Measurements from ENCODE around the gene DMD. TPM values are rescaled to one million over a fixed set of nuclear protein-coding genes. Genes with fewer than 3 reads are reported as not detected.

DMD gene
- total RNA-seq, 1 experiment from 2014 or later: 19.3 TPM

DNA sequence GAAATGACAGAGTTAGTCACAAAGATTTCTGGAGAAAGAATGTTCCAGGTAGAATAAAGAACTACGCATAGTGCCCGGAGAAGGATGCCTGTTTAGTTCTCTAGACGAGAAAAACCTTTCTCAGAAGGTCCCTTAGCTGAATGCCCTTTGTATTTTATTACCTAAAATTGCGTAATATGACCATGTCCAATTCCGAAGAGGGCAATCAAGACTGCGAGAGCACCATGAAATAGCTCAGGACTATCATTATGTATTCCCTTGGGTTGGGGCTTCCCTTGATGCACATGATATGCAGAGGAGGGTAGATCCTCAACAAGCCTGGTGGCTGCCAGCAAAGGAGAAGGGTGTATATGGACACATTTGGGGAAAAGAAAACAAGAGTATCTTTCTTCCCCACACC, 1781.4 kb downstream of the DMD start:
- no peaks in the 10 kb centered on the region for H3K36me3 Mint-ChIP-seq (ENCODE audit: insufficient read depth, unreplicated experiment)

DNA sequence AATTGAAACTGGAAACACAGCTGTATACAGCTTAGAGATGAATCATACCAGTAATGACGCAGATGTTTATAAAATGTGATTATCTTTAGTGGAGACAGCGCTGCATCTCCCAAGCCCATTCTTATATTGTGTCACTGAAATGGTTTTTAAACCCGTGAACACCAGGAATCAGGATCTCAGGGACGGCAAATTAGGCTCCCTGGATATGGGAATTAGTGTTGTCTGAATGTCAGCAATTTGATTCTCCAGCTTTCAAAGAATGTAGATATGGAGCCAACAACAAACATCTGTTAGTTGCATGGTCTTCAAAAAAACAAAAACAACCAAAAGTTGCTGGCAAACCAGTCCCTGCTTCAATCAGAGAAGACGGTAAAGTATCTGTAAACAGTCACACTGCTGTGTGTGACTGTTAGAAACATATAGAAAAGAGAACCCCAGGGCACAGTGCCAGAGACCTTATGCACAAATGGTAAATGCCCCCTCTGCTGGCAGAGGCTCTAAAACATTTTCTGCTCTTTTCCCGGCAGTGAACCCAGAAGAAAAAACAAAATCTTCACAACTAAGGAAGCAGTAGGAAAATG, 1787.7 kb downstream of the DMD start:
- ChIA-PET POLR2A (interaction anchor here (0.6 to 1.5 kb wide), 6 partner anchors 70 to 221 kb away, joined by 3 to 7 read pairs (median 4); no protein-coding TSS in a partner anchor), CTCF (interaction anchor here (0.7 to 5.7 kb wide), 10 partner anchors 21 to 387 kb away, joined by 3 to 45 read pairs (median 4); no protein-coding TSS in a partner anchor)
- Mint-ChIP-seq H3K9me3 (ENCODE audit: unreplicated experiment) (no peaks in the 10 kb centered on the region), H3K27me3 (ENCODE audit: insufficient read depth, unreplicated experiment) (peaks cover 17% of the 10 kb centered on the region), H3K27ac (ENCODE audit: low read depth, unreplicated experiment) (no peak overlapping the region), H3K4me1 (ENCODE audit: insufficient read depth, unreplicated experiment) (peaks cover 8% of the 10 kb centered on the region), H3K36me3 (ENCODE audit: insufficient read depth, unreplicated experiment) (no peaks in the 10 kb centered on the region), H3K4me3 (ENCODE audit: unreplicated experiment) (no peak overlapping the region)
- intact Hi-C loops (cut with micrococcal nuclease): loop anchor here (1.0 to 10.0 kb wide), 4 partner anchors 144 to 389 kb away; no protein-coding TSS in a partner anchor
- peak; percentile 71 for DNase-seq (ENCODE audit: unreplicated experiment)
- TF ChIP-seq, protein P1, sequence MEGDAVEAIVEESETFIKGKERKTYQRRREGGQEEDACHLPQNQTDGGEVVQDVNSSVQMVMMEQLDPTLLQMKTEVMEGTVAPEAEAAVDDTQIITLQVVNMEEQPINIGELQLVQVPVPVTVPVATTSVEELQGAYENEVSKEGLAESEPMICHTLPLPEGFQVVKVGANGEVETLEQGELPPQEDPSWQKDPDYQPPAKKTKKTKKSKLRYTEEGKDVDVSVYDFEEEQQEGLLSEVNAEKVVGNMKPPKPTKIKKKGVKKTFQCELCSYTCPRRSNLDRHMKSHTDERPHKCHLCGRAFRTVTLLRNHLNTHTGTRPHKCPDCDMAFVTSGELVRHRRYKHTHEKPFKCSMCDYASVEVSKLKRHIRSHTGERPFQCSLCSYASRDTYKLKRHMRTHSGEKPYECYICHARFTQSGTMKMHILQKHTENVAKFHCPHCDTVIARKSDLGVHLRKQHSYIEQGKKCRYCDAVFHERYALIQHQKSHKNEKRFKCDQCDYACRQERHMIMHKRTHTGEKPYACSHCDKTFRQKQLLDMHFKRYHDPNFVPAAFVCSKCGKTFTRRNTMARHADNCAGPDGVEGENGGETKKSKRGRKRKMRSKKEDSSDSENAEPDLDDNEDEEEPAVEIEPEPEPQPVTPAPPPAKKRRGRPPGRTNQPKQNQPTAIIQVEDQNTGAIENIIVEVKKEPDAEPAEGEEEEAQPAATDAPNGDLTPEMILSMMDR (IDR thresholded peaks at IDR 0.05; ENCODE audit: unreplicated experiment): peak; percentile 31
- no TSS peak for BruUV-seq (replicated peaks)

More for the DNA sequence above, 1781.4 kb downstream of the DMD start:
- intact Hi-C loops (cut with micrococcal nuclease): loop anchor here (10.0 kb wide), 1 partner anchor 395 kb away; no protein-coding TSS in a partner anchor
- no peak for DNase-seq (ENCODE audit: unreplicated experiment)
- Mint-ChIP-seq H3K4me1 (ENCODE audit: insufficient read depth, unreplicated experiment) (no peaks in the 10 kb centered on the region), H3K4me3 (ENCODE audit: unreplicated experiment) (no peak overlapping the region), H3K27me3 (ENCODE audit: insufficient read depth, unreplicated experiment) (peaks cover 17% of the 10 kb centered on the region), H3K27ac (ENCODE audit: low read depth, unreplicated experiment) (no peak overlapping the region), H3K9me3 (ENCODE audit: unreplicated experiment) (no peaks in the 10 kb centered on the region)
- BruUV-seq (replicated peaks): no TSS peak
- CTCF ChIA-PET: interaction anchor here (1.8 kb wide), 1 partner anchor 216 kb away, joined by 7 read pairs; no protein-coding TSS in a partner anchor
- TF ChIP-seq, protein P1 (IDR thresholded peaks at IDR 0.05; ENCODE audit: unreplicated experiment): no peak
- POLR2A ChIA-PET: interaction anchor here (0.5 to 0.6 kb wide), 2 partner anchors 20 to 1466 kb away, joined by 3 read pairs; no protein-coding TSS in a partner anchor

DNA sequence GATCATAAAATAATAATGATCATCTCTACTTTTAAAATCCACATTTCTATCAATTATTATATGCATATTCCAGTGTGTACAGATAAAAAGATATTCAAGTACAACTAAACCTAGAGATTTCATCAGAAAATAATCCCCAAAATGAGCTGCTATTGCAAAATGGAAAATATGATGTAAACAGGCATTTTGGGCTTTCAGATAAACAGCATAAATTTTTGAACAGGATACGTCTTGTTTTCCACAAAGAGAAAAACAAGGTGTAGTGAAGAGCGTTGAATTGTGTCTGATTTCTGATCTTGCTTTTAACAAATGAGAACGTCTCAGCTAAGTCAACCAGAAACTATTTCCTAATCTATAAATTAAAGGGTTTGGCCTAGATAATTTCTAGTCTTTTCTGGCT, 1789.9 kb downstream of the DMD start:
- no TSS peak for BruUV-seq (replicated peaks)
- POLR2A ChIA-PET: interaction anchor here (1.4 kb wide), 1 partner anchor 156 kb away, joined by 4 read pairs; no protein-coding TSS in a partner anchor
- TF ChIP-seq, protein P1 (IDR thresholded peaks at IDR 0.05; ENCODE audit: unreplicated experiment): no peak
- no peaks in the 10 kb centered on the region for H3K27me3 Mint-ChIP-seq (ENCODE audit: insufficient read depth, unreplicated experiment)
- H3K4me1 Mint-ChIP-seq (ENCODE audit: insufficient read depth, unreplicated experiment): peaks cover 8% of the 10 kb centered on the region
- H3K4me3 Mint-ChIP-seq (ENCODE audit: unreplicated experiment): no peak overlapping the region
- no peaks in the 10 kb centered on the region for H3K9me3 Mint-ChIP-seq (ENCODE audit: unreplicated experiment)
- no peaks in the 10 kb centered on the region for H3K36me3 Mint-ChIP-seq (ENCODE audit: insufficient read depth, unreplicated experiment)
- DNase-seq (ENCODE audit: unreplicated experiment): no peak
- no peak overlapping the region for H3K27ac Mint-ChIP-seq (ENCODE audit: low read depth, unreplicated experiment)
- CTCF ChIA-PET: interaction anchor here (0.9 to 5.7 kb wide), 2 partner anchors 142 to 207 kb away, joined by 4 to 45 read pairs; no protein-coding TSS in a partner anchor
- intact Hi-C loops (cut with micrococcal nuclease): loop anchor here (10.0 kb wide), 1 partner anchor 387 kb away; no protein-coding TSS in a partner anchor

DNA sequence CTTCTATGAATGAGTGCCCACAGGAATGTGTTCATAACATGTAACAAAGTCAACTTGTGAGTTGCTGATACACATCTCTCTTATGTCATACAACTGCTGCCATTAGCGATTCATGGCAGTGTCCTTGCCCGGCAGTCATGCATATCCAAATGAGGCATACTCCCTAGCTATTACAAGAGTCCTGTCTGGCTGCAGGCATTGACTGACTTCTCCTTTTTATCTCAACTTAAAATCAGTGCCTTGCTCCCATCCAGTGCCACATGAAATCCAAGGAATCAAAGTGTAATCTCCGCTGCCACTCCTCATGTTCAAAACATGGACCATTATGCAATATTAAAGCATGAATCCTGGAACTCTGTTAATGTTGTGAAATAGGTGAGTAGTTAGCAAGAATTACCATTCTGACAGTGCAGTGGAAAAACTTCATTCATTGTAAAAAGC, 1790.6 kb downstream of the DMD start:
- TF ChIP-seq, protein P1 (IDR thresholded peaks at IDR 0.05; ENCODE audit: unreplicated experiment): no peak
- CTCF ChIA-PET: interaction anchor here (5.7 kb wide), 1 partner anchor 206 kb away, joined by 45 read pairs; no protein-coding TSS in a partner anchor
- intact Hi-C loops (cut with micrococcal nuclease): loop anchor here (10.0 kb wide), 1 partner anchor 386 kb away; no protein-coding TSS in a partner anchor
- POLR2A ChIA-PET: interaction anchor here (1.4 kb wide), 1 partner anchor 155 kb away, joined by 4 read pairs; no protein-coding TSS in a partner anchor
- no peak overlapping the region for H3K27ac Mint-ChIP-seq (ENCODE audit: low read depth, unreplicated experiment)
- DNase-seq (ENCODE audit: unreplicated experiment): peak; percentile 61
- H3K36me3 Mint-ChIP-seq (ENCODE audit: insufficient read depth, unreplicated experiment): no peaks in the 10 kb centered on the region
- no peak overlapping the region for H3K4me3 Mint-ChIP-seq (ENCODE audit: unreplicated experiment)
- no peaks in the 10 kb centered on the region for H3K9me3 Mint-ChIP-seq (ENCODE audit: unreplicated experiment)
- H3K27me3 Mint-ChIP-seq (ENCODE audit: insufficient read depth, unreplicated experiment): no peaks in the 10 kb centered on the region
- peaks cover 8% of the 10 kb centered on the region for H3K4me1 Mint-ChIP-seq (ENCODE audit: insufficient read depth, unreplicated experiment)
- BruUV-seq (replicated peaks): no TSS peak

Data from MCF 10A (cell line).